HG03108 (cell line): Measurements from ENCODE around the gene ODF2.

Experiments
- ATAC-seq: cut with Tn5 transposase; IDR thresholded peaks from one replicate; pipeline ENCODE4 v1.9.1; 2021; ENCODE audit warnings: moderate library complexity; ENCODE audit not compliant: unreplicated experiment

The ODF2 gene

DNA sequence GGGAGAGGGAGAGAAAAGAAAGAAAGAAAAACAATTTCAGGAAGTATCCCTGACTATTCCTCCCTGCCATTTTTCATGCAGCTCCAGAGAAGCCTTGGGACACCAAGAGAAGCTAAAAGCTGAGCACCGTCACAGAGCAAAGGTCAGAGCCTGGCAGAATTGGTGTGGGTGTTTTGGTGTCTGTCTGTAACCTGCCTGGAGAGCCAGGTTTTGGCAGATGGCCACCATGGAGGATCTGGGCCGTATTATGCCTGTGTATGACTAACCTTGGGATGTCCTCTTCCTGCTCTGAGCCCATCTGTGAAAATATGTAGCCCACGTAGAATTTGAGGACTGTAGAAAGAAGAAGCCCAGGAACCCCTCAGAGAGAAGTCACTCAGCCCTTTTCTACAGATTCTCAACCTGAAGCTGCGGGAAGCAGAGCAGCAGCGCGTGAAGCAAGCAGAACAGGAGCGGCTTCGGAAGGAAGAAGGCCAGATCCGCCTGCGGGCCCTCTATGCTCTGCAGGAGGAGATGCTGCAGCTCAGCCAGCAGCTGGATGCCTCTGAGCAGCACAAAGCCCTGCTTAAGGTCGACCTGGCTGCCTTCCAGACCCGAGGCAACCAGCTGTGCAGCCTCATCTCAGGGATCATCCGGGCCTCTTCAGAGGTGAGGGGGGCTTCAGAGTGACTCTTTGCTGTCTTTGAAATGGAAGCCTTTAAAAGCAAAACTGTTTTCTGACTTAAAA lies 67.6 kb downstream of the ODF2 start:
- no peak for ATAC-seq

DNA sequence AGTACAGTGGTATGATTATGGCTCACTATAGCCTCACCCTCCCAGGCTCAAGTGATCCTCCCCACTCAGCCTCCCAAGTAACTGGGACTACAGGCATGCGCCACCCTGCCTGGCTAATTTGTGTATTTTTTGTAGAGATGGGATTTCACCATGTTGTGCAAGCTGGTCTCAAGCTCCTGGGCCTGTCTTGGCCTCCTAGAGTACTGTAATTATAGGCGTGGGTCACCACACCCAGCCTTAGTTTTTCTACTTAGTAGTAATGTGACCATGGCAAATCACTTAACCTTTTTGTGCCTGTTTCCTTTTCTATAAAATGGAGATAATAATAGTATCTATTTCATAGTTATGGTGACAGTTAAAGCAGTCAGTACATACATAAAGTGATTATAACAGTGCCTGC lies 70.9 kb downstream of the ODF2 start:
- no peak for ATAC-seq

DNA sequence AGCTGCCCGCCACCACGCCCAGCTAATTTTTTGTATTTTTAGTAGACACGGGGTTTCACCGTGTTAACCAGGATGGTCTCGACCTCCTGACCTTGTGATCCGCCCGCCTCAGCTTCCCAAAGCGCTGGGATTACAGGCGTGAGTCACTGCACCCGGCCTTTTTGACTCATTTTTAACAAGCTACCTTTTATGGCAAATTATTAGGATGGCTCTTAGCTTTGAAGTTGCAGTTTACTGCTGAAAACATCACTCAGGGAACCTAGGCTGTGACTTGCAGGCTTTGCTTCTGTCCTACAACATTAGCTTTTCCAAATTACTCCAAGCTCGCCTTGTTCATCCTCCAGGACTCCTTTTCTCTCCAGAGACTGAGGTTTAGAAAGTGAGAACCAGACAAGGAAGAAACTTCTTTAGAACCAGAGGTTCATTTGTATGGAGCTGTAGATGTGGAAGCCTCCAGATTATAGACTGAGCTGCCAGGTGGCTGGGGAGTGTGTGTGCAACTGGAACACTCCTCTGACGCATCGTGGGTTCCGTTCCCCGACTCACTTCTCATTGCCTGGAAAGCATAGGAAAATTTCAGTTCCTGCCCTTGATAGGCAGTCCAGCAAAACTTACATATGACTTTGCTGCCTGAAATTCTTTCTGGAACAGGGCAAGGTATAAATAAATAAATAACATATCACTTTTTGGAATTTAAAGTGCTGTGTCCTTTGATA lies 72.8 kb downstream of the ODF2 start:
- no peak for ATAC-seq

DNA sequence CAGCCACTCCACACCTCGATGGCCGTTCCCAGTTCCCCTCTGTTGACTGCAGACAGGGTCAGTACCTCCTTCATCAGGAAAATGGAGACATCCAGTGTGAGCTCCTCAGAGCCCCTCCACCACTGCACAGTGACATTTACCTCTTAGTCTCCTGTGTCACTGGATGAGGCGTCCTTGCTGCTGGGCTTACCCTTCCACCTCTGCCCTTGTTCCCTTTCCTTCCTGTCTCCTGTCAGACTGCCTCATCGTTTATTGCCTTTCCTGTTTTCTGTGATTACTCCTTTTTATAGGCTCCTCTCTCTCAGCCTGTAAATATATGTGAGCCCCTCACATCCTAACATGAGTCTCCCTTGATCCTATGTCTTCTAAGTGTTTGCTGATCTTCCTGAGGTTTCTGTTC lies 73.4 kb downstream of the ODF2 start:
- ATAC-seq: no peak

DNA sequence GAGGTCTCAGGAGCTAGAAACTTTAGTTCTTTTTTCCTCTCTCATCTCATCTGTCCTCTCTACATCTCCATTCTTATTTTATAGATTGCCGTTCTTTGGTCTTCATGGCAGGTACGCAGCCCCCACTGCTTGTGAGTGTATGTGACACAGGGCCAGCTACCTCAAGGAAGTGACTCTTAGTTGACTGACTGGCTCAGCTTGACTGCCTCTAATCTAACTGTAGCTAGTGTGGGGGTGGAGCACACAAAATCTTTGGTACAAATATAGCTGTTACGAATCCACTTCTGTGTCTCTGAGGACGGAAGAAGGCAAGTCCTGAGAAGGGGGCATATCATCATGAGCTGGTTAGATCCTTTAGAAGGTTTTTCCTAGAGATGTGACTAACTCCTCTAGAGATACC lies 76.8 kb downstream of the ODF2 start:
- no peak for ATAC-seq

DNA sequence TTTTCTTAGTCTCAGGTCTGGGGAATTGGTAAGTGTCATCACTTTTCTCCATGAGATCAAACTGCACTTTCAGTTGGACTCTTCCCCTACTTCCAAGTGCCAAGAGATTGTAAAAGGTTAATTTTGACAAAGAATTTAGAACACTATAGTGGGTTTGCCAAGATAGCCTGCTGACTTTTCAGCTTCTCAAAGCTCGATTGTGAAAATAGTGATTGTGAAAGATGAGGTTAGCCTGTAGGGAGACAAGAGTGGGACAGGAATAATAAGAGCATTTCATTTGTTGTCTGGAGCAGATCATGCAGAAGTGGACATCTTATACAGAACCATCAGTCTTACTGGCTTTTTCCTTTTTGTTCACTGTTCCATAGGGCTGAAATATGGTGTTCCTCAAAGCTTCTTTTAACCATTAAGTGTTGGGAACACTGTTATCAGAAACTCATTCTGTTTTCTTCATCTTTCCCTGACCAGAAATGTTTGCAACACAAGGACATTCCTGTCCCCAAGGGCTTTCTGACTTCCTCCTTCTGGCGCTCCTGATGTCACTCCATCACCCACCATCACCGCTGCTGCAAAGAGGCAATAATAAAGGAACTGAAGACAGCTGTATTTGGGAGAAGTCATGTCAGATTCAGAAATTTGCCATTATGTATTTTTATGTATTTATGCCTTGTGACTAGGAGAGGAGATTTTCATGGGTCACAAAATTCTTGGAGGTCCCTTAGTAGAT lies 85.0 kb downstream of the ODF2 start:
- ATAC-seq: no peak

DNA sequence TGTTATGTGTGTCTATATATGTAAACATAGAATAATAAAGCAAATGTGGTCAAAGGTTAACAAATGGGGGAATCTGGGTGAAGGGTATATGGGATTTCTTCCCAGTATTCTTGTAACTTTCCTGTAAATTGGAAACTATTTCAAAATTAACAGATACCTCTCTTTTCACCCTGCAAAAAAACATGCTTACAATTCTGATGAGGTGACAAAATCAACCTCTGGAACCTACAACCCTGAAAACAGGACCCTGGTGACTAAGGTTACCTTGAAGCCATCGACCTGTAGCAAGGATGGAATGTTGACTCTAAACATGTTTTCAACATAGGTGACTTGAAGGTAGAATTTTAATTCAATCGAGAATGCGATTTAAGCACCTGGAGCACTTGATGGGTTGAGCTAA lies 90.7 kb downstream of the ODF2 start:
- ATAC-seq: no peak

DNA sequence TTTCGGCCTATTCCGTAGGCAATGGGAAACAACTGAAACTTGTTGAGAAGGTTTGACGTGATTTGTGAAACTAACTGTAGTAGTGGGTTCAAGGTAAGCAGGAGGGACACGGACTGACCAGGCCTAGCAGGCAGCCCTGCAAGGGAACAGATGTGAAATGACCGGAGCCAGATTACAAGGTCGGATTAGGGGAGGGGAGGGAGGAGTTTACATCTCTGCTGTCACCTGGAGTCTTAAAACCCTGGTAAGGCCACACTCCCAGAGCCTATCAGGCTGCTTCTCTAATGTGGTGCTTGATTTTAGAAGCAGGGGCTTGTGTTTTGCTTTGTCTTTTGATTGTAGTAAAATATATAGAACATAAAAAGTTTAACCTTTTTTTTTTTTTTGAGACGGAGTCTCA lies 93.1 kb downstream of the ODF2 start:
- ATAC-seq: no peak

DNA sequence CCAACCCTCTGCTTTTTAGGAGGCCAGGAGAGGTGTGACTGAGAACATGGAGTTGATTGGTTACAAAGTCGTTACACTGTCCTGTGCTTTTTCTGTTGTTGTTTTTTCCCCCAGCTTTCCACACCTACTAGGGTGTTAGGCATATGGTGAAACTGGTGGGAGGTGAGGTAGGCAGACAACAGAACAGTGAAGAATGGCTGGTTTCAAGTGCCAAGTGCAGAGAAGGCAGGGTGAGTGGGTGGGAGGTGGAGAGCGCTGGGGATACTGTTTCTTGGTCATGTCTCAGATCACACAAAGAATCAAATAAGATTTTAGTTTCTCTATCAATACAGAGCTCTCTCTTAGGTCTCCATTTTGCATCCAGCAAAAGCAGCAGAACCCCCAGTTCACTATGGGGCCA lies 94.4 kb downstream of the ODF2 start:
- no peak for ATAC-seq
